B cell (primary cell): Measurements from ENCODE around the gene MAN1A1. TPM values are rescaled to one million over a fixed set of nuclear protein-coding genes. Genes with fewer than 3 reads are reported as not detected.

Experiments used
- ATAC-seq: fragments of 200-7000 bp; cut with Tn5 transposase; one replicate; pipeline ENCODE4 v1.10.0; 2021; ENCODE audit warnings: low read depth, mild to moderate bottlenecking, moderate number of reproducible peaks, moderate library complexity
- CTCF ChIA-PET: fragments of 350-600 bp; sonication (Branson Sonifier 250); formaldehyde crosslinking; loops from one replicate; lab custom pipeline; 2021; ENCODE audit warnings: antibody characterized with exemption, inconsistent platforms; lab: Charles Lee
- POLR2A ChIA-PET: fragments of 350-600 bp; sonication (Branson Sonifier 250); formaldehyde crosslinking; loops from one replicate; lab custom pipeline; 2021; ENCODE audit warnings: antibody characterized with exemption; lab: Charles Lee
- DNase-seq: peaks from one replicate; pipeline ENCODE4 v3.0.0; 2013
- H2AFZ ChIP-seq: 2 replicates; pipeline ENCODE4 v1.6.1; 2012; ENCODE audit warnings: mild to moderate bottlenecking, low read depth, low read length; ENCODE audit not compliant: insufficient read depth, poor library complexity, severe bottlenecking
- H3K27ac ChIP-seq, 2 donors: 1 replicate in 1 of 2; 2 replicates in 1 of 2; pipeline ENCODE4 v1.5.1; 2012 to 2013; ENCODE audit warnings: low read length in 2 of 2, mild to moderate bottlenecking in 2 of 2, moderate library complexity in 1 of 2
- H3K27me3 ChIP-seq, 4 experiments: fragments of 200-600 bp in 1 of 4; sonication (generic) in 1 of 4; replicated peaks in 1 of 4; 1 replicate in 2 of 4; 2 replicates in 2 of 4; pipeline versions ENCODE4 v1.6.1 to v1.7.0; 2013 to 2016; ENCODE audit warnings: low read length in 3 of 4, mild to moderate bottlenecking in 2 of 4, mixed read lengths in 1 of 4, moderate library complexity in 1 of 4; ENCODE audit not compliant: insufficient read depth in 4 of 4, control insufficient read depth in 3 of 4; ENCODE audit errors: control extremely low read depth in 1 of 4
- H3K36me3 ChIP-seq, 2 experiments: replicated peaks in 1 of 2; 1 replicate in 1 of 2; 2 replicates in 1 of 2; pipeline versions ENCODE4 v1.6.1 to v1.7.1; 2013; ENCODE audit warnings: low read length in 1 of 2; ENCODE audit not compliant: insufficient read depth in 2 of 2, control insufficient read depth in 1 of 2; ENCODE audit errors: control extremely low read depth in 1 of 2, extremely low read depth in 1 of 2
- H3K4me1 ChIP-seq, 2 donors: fragments of 200-600 bp in 1 of 2; sonication (generic) in 1 of 2; 1 replicate in 1 of 2; 2 replicates in 1 of 2; pipeline versions ENCODE4 v1.5.1 to v1.6.1; 2013 to 2017; ENCODE audit warnings: low read length in 2 of 2; ENCODE audit not compliant: control insufficient read depth in 2 of 2, insufficient read depth in 2 of 2
- H3K4me2 ChIP-seq: replicated peaks from 2 replicates; pipeline ENCODE3; 2012; ENCODE audit warnings: mild to moderate bottlenecking, low read depth, low read length; ENCODE audit not compliant: poor library complexity, severe bottlenecking
- H3K4me3 ChIP-seq, 5 experiments: fragments of 200-600 bp in 1 of 5; sonication (generic) in 1 of 5; 1 replicate in 3 of 5; 2 replicates in 2 of 5; pipeline versions ENCODE4 v1.5.1 to v1.7.0; 2011 to 2016; ENCODE audit warnings: low read length in 4 of 5, mild to moderate bottlenecking in 4 of 5, low read depth in 2 of 5, control low read depth in 1 of 5, moderate library complexity in 1 of 5; ENCODE audit not compliant: insufficient read depth in 1 of 5; ENCODE audit errors: control extremely low read depth in 1 of 5, extremely low read depth in 1 of 5
- H3K79me2 ChIP-seq: fragments of 200-600 bp; sonication (generic); one replicate; pipeline ENCODE4 v1.6.0; 2016; ENCODE audit warnings: low read length; ENCODE audit not compliant: control insufficient read depth, insufficient read depth
- H3K9ac ChIP-seq: fragments of 200-600 bp; sonication (generic); 2 replicates; pipeline ENCODE4 v1.6.1; 2017; ENCODE audit warnings: mild to moderate bottlenecking, low read length, moderate library complexity
- H3K9me3 ChIP-seq, 3 donors: one replicate each; pipeline versions ENCODE4 v1.6.1 to v1.7.1; 2013; ENCODE audit warnings: low read length in 2 of 3; ENCODE audit not compliant: control insufficient read depth in 2 of 3, insufficient read depth in 1 of 3; ENCODE audit errors: control extremely low read depth in 1 of 3
- H4K20me1 ChIP-seq: 2 replicates; pipeline ENCODE4 v1.6.0; 2012; ENCODE audit warnings: mild to moderate bottlenecking, low read length; ENCODE audit not compliant: insufficient read depth, control insufficient read depth, poor library complexity, severe bottlenecking
- H3K27ac Mint-ChIP-seq: one replicate; pipeline ENCODE4 v1.8.0; 2021; ENCODE audit warnings: mixed read lengths
- H3K27me3 Mint-ChIP-seq: one replicate; pipeline ENCODE4 v1.8.0; 2021; ENCODE audit warnings: mixed read lengths
- H3K4me1 Mint-ChIP-seq: one replicate; pipeline ENCODE4 v1.8.0; 2021; ENCODE audit warnings: mixed read lengths
- H3K4me3 Mint-ChIP-seq: one replicate; pipeline ENCODE4 v1.8.0; 2021; ENCODE audit warnings: mixed read lengths
- H3K9me3 Mint-ChIP-seq: one replicate; pipeline ENCODE4 v1.8.0; 2022; ENCODE audit warnings: mixed read lengths; ENCODE audit not compliant: insufficient read depth
- EZH2 ChIP-seq: IDR thresholded peaks from 2 replicates; pipeline ENCODE4 v1.6.1; 2012; ENCODE audit warnings: borderline replicate concordance, low read depth, mild to moderate bottlenecking, moderate library complexity, low read length; ENCODE audit not compliant: insufficient read depth, poor library complexity, severe bottlenecking
- WGBS: methylation state at CpG from one replicate; pipeline ENCODE4 v1.1.5; 2013; ENCODE audit warnings: missing lambda C conversion rate; ENCODE audit not compliant: insufficient coverage; 5-methylcytosine and 5-hydroxymethylcytosine counted together
- intact Hi-C: fragments of 100-400 bp; cut with micrococcal nuclease; formaldehyde crosslinking; loops from one replicate; pipeline ENCODE4 v1.10.0; 2022
- polyA plus RNA-seq: library from polyadenylated mRNA; depleted of rRNA; stranded (reverse); fragments of >200 nt; gene quantifications from 2 replicates; pipeline ENCODE4 v1.2.3, GENCODE V29; 2012
- total RNA-seq, 2 donors: library from RNA; stranded (reverse); fragments of 120-200 nt in 1 of 2; gene quantifications; 1 replicate in 1 of 2; 2 replicates in 1 of 2; pipeline versions ENCODE4 v1.2.3 to v1.2.4, GENCODE V29; 2013 to 2022
- TF ChIP-seq, protein P1 (sequence below): fragments of 200-600 bp; IDR thresholded peaks from one replicate; pipeline ENCODE4 v1.8.0; 2022; ENCODE audit warnings: antibody characterized with exemption, mild to moderate bottlenecking

The MAN1A1 gene
- total and polyA plus RNA-seq, 2 donors (not counting 1 experiment from before 2014, with no cell fraction given), result 5.1 to 31.7 TPM

DNA sequence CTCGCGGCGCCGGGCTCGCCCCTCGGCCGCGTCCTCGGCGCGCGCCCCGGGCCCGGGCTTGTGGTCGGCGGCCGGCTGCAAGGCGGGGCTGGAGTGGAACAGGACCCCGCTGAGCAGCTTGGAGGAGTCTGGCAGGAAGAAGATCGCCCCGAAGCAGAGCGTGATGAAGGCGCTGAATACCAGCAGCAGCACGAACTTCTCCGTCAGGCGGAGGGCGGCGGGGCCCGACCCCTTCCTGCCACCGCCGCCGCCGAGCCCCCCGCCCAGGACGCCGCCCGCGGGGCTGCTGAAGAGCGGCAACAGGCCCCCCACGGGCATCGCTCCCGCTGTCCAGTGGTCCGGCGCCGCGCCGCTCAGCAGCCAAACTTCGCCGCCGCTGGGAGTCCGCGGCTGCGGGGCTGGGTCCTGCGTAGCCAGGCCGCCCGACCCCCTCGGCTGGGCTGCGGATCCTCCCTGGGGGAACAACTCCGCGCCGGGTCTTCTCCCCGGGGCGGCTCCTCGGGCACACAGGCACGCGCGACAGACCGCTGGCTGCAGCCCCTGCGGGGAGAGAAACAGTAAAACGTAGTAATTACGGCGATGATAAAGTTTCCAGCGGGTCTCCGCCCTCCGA is 707 bp downstream of the MAN1A1 start:
- under 1% methylated on average over 75 of the region's 75 CpGs for WGBS
- H3K4me2 ChIP-seq, result peak overlapping the region; percentile 92
- ChIA-PET CTCF (interaction anchor here (3.2 kb wide), 1 partner anchor 15 kb away, joined by 21 read pairs; no protein-coding TSS in a partner anchor), POLR2A (no interaction called here)
- H3K9me3 ChIP-seq, result no peaks in the 10 kb centered on the region
- H4K20me1 ChIP-seq, result no peaks in the 10 kb centered on the region
- DNase-seq (peak; percentile 54), ATAC-seq (no peak)
- Mint-ChIP-seq H3K4me3 (peak overlapping the region; percentile 90), H3K4me1 (peaks cover 49% of the 10 kb centered on the region), H3K9me3 (no peaks in the 10 kb centered on the region), H3K27ac (peak overlapping the region; percentile 80), H3K27me3 (no peaks in the 10 kb centered on the region)
- H2AFZ ChIP-seq, result peak overlapping the region; percentile 84
- TF ChIP-seq, protein P1, sequence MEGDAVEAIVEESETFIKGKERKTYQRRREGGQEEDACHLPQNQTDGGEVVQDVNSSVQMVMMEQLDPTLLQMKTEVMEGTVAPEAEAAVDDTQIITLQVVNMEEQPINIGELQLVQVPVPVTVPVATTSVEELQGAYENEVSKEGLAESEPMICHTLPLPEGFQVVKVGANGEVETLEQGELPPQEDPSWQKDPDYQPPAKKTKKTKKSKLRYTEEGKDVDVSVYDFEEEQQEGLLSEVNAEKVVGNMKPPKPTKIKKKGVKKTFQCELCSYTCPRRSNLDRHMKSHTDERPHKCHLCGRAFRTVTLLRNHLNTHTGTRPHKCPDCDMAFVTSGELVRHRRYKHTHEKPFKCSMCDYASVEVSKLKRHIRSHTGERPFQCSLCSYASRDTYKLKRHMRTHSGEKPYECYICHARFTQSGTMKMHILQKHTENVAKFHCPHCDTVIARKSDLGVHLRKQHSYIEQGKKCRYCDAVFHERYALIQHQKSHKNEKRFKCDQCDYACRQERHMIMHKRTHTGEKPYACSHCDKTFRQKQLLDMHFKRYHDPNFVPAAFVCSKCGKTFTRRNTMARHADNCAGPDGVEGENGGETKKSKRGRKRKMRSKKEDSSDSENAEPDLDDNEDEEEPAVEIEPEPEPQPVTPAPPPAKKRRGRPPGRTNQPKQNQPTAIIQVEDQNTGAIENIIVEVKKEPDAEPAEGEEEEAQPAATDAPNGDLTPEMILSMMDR, result no peak
- TF ChIP-seq EZH2, result no peak
- peaks cover 80% of the 10 kb centered on the region for H3K79me2 ChIP-seq
- peaks cover 31 to 52% of the 10 kb centered on the region in 2 donors for H3K4me1 ChIP-seq
- peak overlapping the region; percentile 58 to 94 for H3K27ac ChIP-seq
- peak overlapping the region; percentile 94 for H3K9ac ChIP-seq
- no peaks in the 10 kb centered on the region for H3K27me3 ChIP-seq
- H3K4me3 ChIP-seq, result peak overlapping the region; percentile 43 to 95 (median 87)
- no peaks in the 10 kb centered on the region for H3K36me3 ChIP-seq
- intact Hi-C loops, result loop anchor here (1.0 to 5.0 kb wide), 6 partner anchors 16 to 1747 kb away; partner anchors contain the start of genes ASF1A, CEP85L and GOPC

DNA sequence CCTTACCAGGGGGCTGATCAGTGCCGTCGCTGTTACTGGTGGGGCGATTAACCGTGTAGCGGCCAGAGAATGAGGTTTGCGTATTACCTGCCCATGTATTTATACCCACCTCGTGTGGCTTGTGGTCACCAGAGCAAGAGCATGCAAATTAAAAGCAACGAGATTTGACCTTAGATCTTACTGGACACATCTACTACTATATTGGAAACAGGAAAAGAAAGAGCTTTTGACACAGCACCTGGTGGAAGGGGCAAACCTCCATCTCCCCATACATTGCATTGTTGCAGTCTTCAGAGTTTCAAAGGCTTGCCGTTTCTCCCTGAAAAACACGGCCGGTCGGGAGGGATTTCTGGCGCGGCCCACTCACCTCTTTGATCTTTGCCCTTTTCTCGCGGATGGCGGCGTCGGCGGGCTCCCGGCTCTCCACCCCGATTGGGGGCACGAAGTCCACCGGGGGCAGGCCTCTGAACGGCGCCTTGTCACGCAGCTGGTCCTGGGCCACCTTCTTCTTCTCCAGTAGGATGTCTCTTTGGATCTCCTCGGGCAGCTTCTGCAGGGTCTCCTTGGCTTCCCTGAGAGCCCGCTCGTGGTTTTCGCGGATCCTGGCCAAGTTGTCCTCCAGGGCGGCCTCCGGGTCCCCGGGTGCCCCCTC is 1.3 kb downstream of the MAN1A1 start:
- no peaks in the 10 kb centered on the region for H3K9me3 Mint-ChIP-seq
- ATAC-seq, result no peak
- peak overlapping the region; percentile 5 to 48 for H3K27ac ChIP-seq
- H3K27me3 ChIP-seq, result no peaks in the 10 kb centered on the region
- peak overlapping the region; percentile 75 for H3K27ac Mint-ChIP-seq
- peaks cover 48% of the 10 kb centered on the region for H3K4me1 Mint-ChIP-seq
- peak overlapping the region; percentile 94 for H3K9ac ChIP-seq
- CTCF ChIA-PET, result interaction anchor here (1.0 to 3.2 kb wide), 4 partner anchors 15 to 219 kb away, joined by 3 to 21 read pairs (median 3); no protein-coding TSS in a partner anchor
- no peaks in the 10 kb centered on the region for H3K36me3 ChIP-seq
- H4K20me1 ChIP-seq, result no peaks in the 10 kb centered on the region
- intact Hi-C loops, result loop anchor here (1.0 to 5.0 kb wide), 6 partner anchors 15 to 1746 kb away; partner anchors contain the start of genes ASF1A, CEP85L and GOPC
- POLR2A ChIA-PET, result interaction anchor here (1.7 kb wide), 1 partner anchor 34 kb away, joined by 3 read pairs; no protein-coding TSS in a partner anchor
- DNase-seq, result peak; percentile 55
- no peaks in the 10 kb centered on the region for H3K27me3 Mint-ChIP-seq
- peaks cover 28 to 45% of the 10 kb centered on the region in 2 donors for H3K4me1 ChIP-seq
- WGBS, result under 1% methylated on average over 28 of the region's 35 CpGs
- H3K4me3 ChIP-seq, result peak overlapping the region; percentile 43 to 95 (median 87)
- H3K4me3 Mint-ChIP-seq, result peak overlapping the region; percentile 90
- peak overlapping the region; percentile 92 for H3K4me2 ChIP-seq
- peaks cover 73% of the 10 kb centered on the region for H3K79me2 ChIP-seq
- TF ChIP-seq EZH2, result no peak
- TF ChIP-seq, protein P1, result no peak
- peak overlapping the region; percentile 84 for H2AFZ ChIP-seq
- H3K9me3 ChIP-seq, result no peaks in the 10 kb centered on the region
